ENCODE measurements around the gene LAMB4. TPM values are rescaled to one million over a fixed set of nuclear protein-coding genes. Genes with fewer than 3 reads are reported as not detected.

The LAMB4 gene
- total and polyA plus RNA-seq, 2 experiments from 2014 or later: not detected

- no peak for TF ChIP-seq CTCF (conservative IDR thresholded peaks at IDR 0.05; ENCODE audit: low read depth in 2 of 2)
- TF ChIP-seq JUNB (IDR thresholded peaks at IDR 0.05; ENCODE audit: unreplicated experiment): no peak
- TF ChIP-seq CREB1 (CRISPR knock-in tag; IDR thresholded peaks at IDR 0.05; ENCODE audit: low read depth): no peak
- no peak for TF ChIP-seq POLR2AphosphoS5 (IDR thresholded peaks at IDR 0.05; ENCODE audit: low read depth)
- no peak for TF ChIP-seq EZH2phosphoT487 (IDR thresholded peaks at IDR 0.05; ENCODE audit: unreplicated experiment)
- TF ChIP-seq STAT1 (IDR thresholded peaks at IDR 0.05; ENCODE audit: unreplicated experiment): no peak
- no peak for TF ChIP-seq EZH2 (IDR thresholded peaks at IDR 0.05; ENCODE audit: low read depth, unreplicated experiment)
- no peak for TF ChIP-seq ETS1 (IDR thresholded peaks at IDR 0.05)
Observed at GRCh38 chr7:108078211-108078673, 51.9 kb downstream of the LAMB4 start (continued).

GRCh38 chr7:108077709-108078108, 52.5 kb downstream of the LAMB4 start:
- ATAC-seq: no peak
- no peaks in the 10 kb centered on the region for H3K27me3 ChIP-seq (ENCODE audit: insufficient read depth)
- H3K36me3 ChIP-seq (ENCODE audit: insufficient read depth): no peaks in the 10 kb centered on the region
- H3F3A ChIP-seq (replicated peaks; ENCODE audit: low read depth): no peaks in the 10 kb centered on the region
- Mint-ChIP-seq H3K9me3 (peaks cover 9% of the 10 kb centered on the region; the same call in 2 of the 3 replicates), H3K27ac (no peak overlapping the region), H3K27me3 (ENCODE audit: insufficient read depth, low read depth, poor library complexity) (peaks cover 4% of the 10 kb centered on the region), H3K36me3 (ENCODE audit: low read depth) (peaks cover 7% of the 10 kb centered on the region; the same call in 1 of the 3 replicates), H3K4me1 (peaks cover 9% of the 10 kb centered on the region), H3K4me3 (no peak overlapping the region)
- no peaks in the 10 kb centered on the region for H3K79me2 ChIP-seq (replicated peaks; ENCODE audit: insufficient read depth)
- no peak overlapping the region for H3K4me2 ChIP-seq
- H2AFZ ChIP-seq: no peak overlapping the region
- H3K9me2 ChIP-seq (ENCODE audit: insufficient read depth): no peaks in the 10 kb centered on the region
- TF ChIP-seq ETS1 (IDR thresholded peaks at IDR 0.05): no peak
- TF ChIP-seq NANOG (IDR thresholded peaks at IDR 0.05; ENCODE audit: borderline replicate concordance): 0 out of 2 replicates have a peak, but pooled peaks have one; percentile 21
- H3K4me3 ChIP-seq: no peak overlapping the region
- peaks cover 12% of the 10 kb centered on the region for H3K4me1 ChIP-seq (ENCODE audit: insufficient read depth)
- no peak overlapping the region for H3K27ac ChIP-seq (ENCODE audit: low read depth)
- no peaks in the 10 kb centered on the region for H4K20me1 ChIP-seq (replicated peaks; ENCODE audit: insufficient read depth)
- no peak for DNase-seq (ENCODE audit: low spot score)

- no peaks in the 10 kb centered on the region for H3K79me2 ChIP-seq (replicated peaks; ENCODE audit: insufficient read depth)
- Mint-ChIP-seq H3K4me3 (no peak overlapping the region), H3K36me3 (ENCODE audit: low read depth) (peaks cover under 1% of the 10 kb centered on the region; the same call in 1 of the 3 replicates), H3K4me1 (peaks cover 9% of the 10 kb centered on the region; the same call in 2 of the 3 replicates), H3K9me3 (no peaks in the 10 kb centered on the region; the same call in 2 of the 3 replicates), H3K27ac (no peak overlapping the region), H3K27me3 (ENCODE audit: insufficient read depth, low read depth, poor library complexity) (peaks cover 5% of the 10 kb centered on the region)
- TF ChIP-seq REST (IDR thresholded peaks at IDR 0.05; ENCODE audit: unreplicated experiment) (no peak), EZH2phosphoT487 (IDR thresholded peaks at IDR 0.05; ENCODE audit: unreplicated experiment) (no peak)
- no peaks in the 10 kb centered on the region for H4K20me1 ChIP-seq (replicated peaks; ENCODE audit: insufficient read depth)
- ATAC-seq: no peak
- no peak overlapping the region for H3K4me2 ChIP-seq
- no peaks in the 10 kb centered on the region for H3K36me3 ChIP-seq (ENCODE audit: insufficient read depth)
- H3K4me1 ChIP-seq (ENCODE audit: insufficient read depth): peaks cover 12% of the 10 kb centered on the region
- no peak overlapping the region for H2AFZ ChIP-seq
- H3K9me2 ChIP-seq (ENCODE audit: insufficient read depth): no peaks in the 10 kb centered on the region
- H3F3A ChIP-seq (replicated peaks; ENCODE audit: low read depth): no peaks in the 10 kb centered on the region
- no peak for DNase-seq (ENCODE audit: low spot score)
- H3K27ac ChIP-seq (ENCODE audit: low read depth): no peak overlapping the region
- H3K4me3 ChIP-seq: no peak overlapping the region
- no peaks in the 10 kb centered on the region for H3K27me3 ChIP-seq (ENCODE audit: insufficient read depth)
Observed at GRCh38 chr7:108076156-108076555, 54.0 kb downstream of the LAMB4 start.

Data from GM23338 (cell line).